GM21447 (cell line): Measurements from ENCODE around the gene SUSD6.
"Not testable (repeated sequence)": the region's sequence is repeated elsewhere in the genome, so short reads cannot be mapped to it uniquely, and the experiment has no call there.

ENCODE experiments used
- ATAC-seq: cut with Tn5 transposase; IDR thresholded peaks from one replicate; pipeline ENCODE4 v1.9.1; 2021; ENCODE audit not compliant: unreplicated experiment

The SUSD6 gene

GRCh38 chr14:69587389-69587788 is 24.0 kb upstream of the SUSD6 start:
- no peak for ATAC-seq

GRCh38 chr14:69591317-69591716 is 20.1 kb upstream of the SUSD6 start:
- ATAC-seq: no peak

GRCh38 chr14:69593018-69593677 is 18.2 kb upstream of the SUSD6 start:
- no peak for ATAC-seq

- ATAC-seq: no peak
Measured at GRCh38 chr14:69594846-69595245, 16.6 kb upstream of the SUSD6 start.

- ATAC-seq: no peak
Measured at GRCh38 chr14:69595336-69595735, 16.1 kb upstream of the SUSD6 start.

- ATAC-seq: not testable (repeated sequence)
Measured at GRCh38 chr14:69599431-69599830, 12.0 kb upstream of the SUSD6 start.

- no peak for ATAC-seq
Measured at GRCh38 chr14:69600304-69600891, 11.0 kb upstream of the SUSD6 start.

- ATAC-seq: no peak
Measured at GRCh38 chr14:69605738-69606137, 5.7 kb upstream of the SUSD6 start.

- no peak for ATAC-seq
Measured at GRCh38 chr14:69606258-69607184, 4.9 kb upstream of the SUSD6 start.

GRCh38 chr14:69610020-69610873 is 1.1 kb upstream of the SUSD6 start:
- ATAC-seq: no peak

GRCh38 chr14:69610874-69611171 is 573 bp upstream of the SUSD6 start:
- ATAC-seq: no peak

GRCh38 chr14:69612014-69612782 is 802 bp downstream of the SUSD6 start:
- ATAC-seq: peak; percentile 6

GRCh38 chr14:69612783-69613130 is 1.4 kb downstream of the SUSD6 start:
- ATAC-seq: no peak

GRCh38 chr14:69613312-69614073 is 2.1 kb downstream of the SUSD6 start:
- no peak for ATAC-seq

- ATAC-seq: peak; percentile 22
Measured at GRCh38 chr14:69614592-69614991, 3.2 kb downstream of the SUSD6 start.

- ATAC-seq: peak; percentile 5
Measured at GRCh38 chr14:69615121-69615495, 3.7 kb downstream of the SUSD6 start.

GRCh38 chr14:69615496-69616407 is 4.4 kb downstream of the SUSD6 start:
- peak; percentile 54 for ATAC-seq

- ATAC-seq: no peak
Measured at GRCh38 chr14:69616408-69616773, 5.0 kb downstream of the SUSD6 start.

GRCh38 chr14:69617796-69618195 is 6.4 kb downstream of the SUSD6 start:
- no peak for ATAC-seq
